ENCODE results near the gene HEXB. TPM values are rescaled to one million over a fixed set of nuclear protein-coding genes. Genes with fewer than 3 reads are reported as not detected.

The HEXB gene
- total and polyA plus RNA-seq, 2 of the 4 experiments (the other 2 are of a cell fraction) = 76.7 to 126 TPM

GRCh38 chr5:74641735-74642542, 43.1 kb upstream of the HEXB start:
- peak overlapping the region; percentile 95 for H3K4me3 ChIP-seq (ENCODE audit: insufficient read depth, low read depth, low read length)
- no peaks in the 10 kb centered on the region for H3K9me3 ChIP-seq (ENCODE audit: control insufficient read depth, insufficient read depth, low read length)
- peak overlapping the region; percentile 81 for H4K91ac ChIP-seq (ENCODE audit: insufficient read depth, low read depth, low read length)
- peak overlapping the region; percentile 91 for H2AFZ ChIP-seq (replicated peaks; ENCODE audit: low read length, poor library complexity)
- DNase-seq (peak; percentile 87), ATAC-seq (ENCODE audit: low read depth) (0 out of 2 replicates have a peak, but pooled peaks have one; percentile 2)
- H4K5ac ChIP-seq (ENCODE audit: low read depth, low read length) = no peak overlapping the region
- peak overlapping the region; percentile 66 for H3K14ac ChIP-seq (replicated peaks; ENCODE audit: low read depth, low read length)
- H3K27me3 ChIP-seq (ENCODE audit: control insufficient read depth, insufficient read depth, low read length) = no peaks in the 10 kb centered on the region
- peak overlapping the region; percentile 55 for H3K27ac ChIP-seq (ENCODE audit: insufficient read depth, low read length)
- peak overlapping the region; percentile 54 for H3K9ac ChIP-seq (ENCODE audit: low read depth, low read length)
- ChIA-PET CTCF (interaction anchor here (0.8 to 2.6 kb wide), 2 partner anchors 351 to 740 kb away, joined by 3 to 12 read pairs; no protein-coding TSS in a partner anchor), POLR2A (ENCODE audit: unreplicated experiment) (interaction anchor here (0.7 kb wide), 1 partner anchor 261 kb away, joined by 3 read pairs; no protein-coding TSS in a partner anchor)
- peak overlapping the region; percentile 86 for H3K56ac ChIP-seq (ENCODE audit: extremely low read depth, insufficient read depth, low read length)
- in situ Hi-C loops (cut with MboI; ENCODE audit: low sequenced_read_pairs) = loop anchor here (10.0 kb wide), 2 partner anchors 607 to 847 kb away; no protein-coding TSS in a partner anchor
- no peaks in the 10 kb centered on the region for H3K36me3 ChIP-seq (ENCODE audit: control insufficient read depth, insufficient read depth, low read length)
- dilution Hi-C loops (cut with HindIII; ENCODE audit: low sequenced_read_pairs, unreplicated experiment) = no loop called here
- H4K8ac ChIP-seq (ENCODE audit: low read depth in 2 of 2, low read length in 2 of 2) = peak overlapping the region; percentile 28 to 65; a peak in 3 of 4 replicates
- peak overlapping the region; percentile 73 for H3K23ac ChIP-seq (ENCODE audit: low read depth, low read length)
- H3K18ac ChIP-seq (ENCODE audit: low read depth, low read length) = 0 out of 2 replicates have a peak overlapping the region, but pooled peaks have one; percentile 65
- H2AK9ac ChIP-seq (replicated peaks; ENCODE audit: low read depth, low read length, poor library complexity) = peak overlapping the region; percentile 80
- H2AK5ac ChIP-seq (ENCODE audit: low read depth, low read length) = peak overlapping the region; percentile 57
- intact Hi-C loops (cut with micrococcal nuclease) = loop anchor here (1.0 to 5.0 kb wide), 7 partner anchors 250 to 740 kb away; no protein-coding TSS in a partner anchor
- H2BK120ac ChIP-seq (ENCODE audit: low read depth, low read length) = peak overlapping the region; percentile 81
- H3K79me1 ChIP-seq (ENCODE audit: low read depth in 1 of 2, low read length in 2 of 2) = peaks cover 0 to 26% of the 10 kb centered on the region in 2 experiments; a peak in 3 of 4 replicates
- no TSS peak for BruUV-seq (replicated peaks)
- peaks cover 14% of the 10 kb centered on the region; the same call in 1 of the 2 replicates for H3K9me1 ChIP-seq (ENCODE audit: insufficient read depth, low read length)
- 3% methylated on average over 15 of the region's 28 CpGs; no CpG with 5 or more reads in 1 of the 2 experiments for WGBS, 2 experiments (ENCODE audit: extremely low coverage in 2 of 2, insufficient read length in 1 of 2)
- H2BK15ac ChIP-seq (ENCODE audit: low read depth, low read length) = peak overlapping the region; percentile 87
- H4K20me1 ChIP-seq (ENCODE audit: insufficient read depth, low read length) = peaks cover 19% of the 10 kb centered on the region
- peak overlapping the region; percentile 93 for H3K4me2 ChIP-seq (ENCODE audit: low read depth, low read length)
- H2BK5ac ChIP-seq (ENCODE audit: low read depth, low read length, poor library complexity, severe bottlenecking) = peak overlapping the region; percentile 12
- peak overlapping the region; percentile 87 for H3K4ac ChIP-seq (ENCODE audit: low read depth, low read length)
- H3K4me1 ChIP-seq (ENCODE audit: control insufficient read depth, insufficient read depth, low read length) = peaks cover 17% of the 10 kb centered on the region
- H2BK20ac ChIP-seq (ENCODE audit: low read depth, low read length) = peak overlapping the region; percentile 60
- no peak for TF ChIP-seq MAZ (IDR thresholded peaks at IDR 0.05; ENCODE audit: borderline replicate concordance, low read depth, low read length)
- TF ChIP-seq RFX5 (IDR thresholded peaks at IDR 0.05; ENCODE audit: low read depth, low read length) = no peak
- no peak for TF ChIP-seq FOS (IDR thresholded peaks at IDR 0.05; ENCODE audit: low read depth, low read length)
- TF ChIP-seq RCOR1 (IDR thresholded peaks at IDR 0.05; ENCODE audit: insufficient replicate concordance, low read length) = no peak
- TF ChIP-seq SMC3 (IDR thresholded peaks at IDR 0.05; ENCODE audit: low read depth, low read length) = peak; percentile 85
- no peak for TF ChIP-seq CEBPB (IDR thresholded peaks at IDR 0.05; ENCODE audit: low read depth, low read length)
- no peak for TF ChIP-seq BHLHE40 (IDR thresholded peaks at IDR 0.05; ENCODE audit: low read depth, low read length)
- no peak for TF ChIP-seq USF2 (IDR thresholded peaks at IDR 0.05; ENCODE audit: low read depth, low read length)
- TF ChIP-seq ELK1 (IDR thresholded peaks at IDR 0.05; ENCODE audit: borderline replicate concordance, low read depth, low read length) = no peak
- TF ChIP-seq RAD21 (IDR thresholded peaks at IDR 0.05; ENCODE audit: low read length) = peak; percentile 87
- no peak for TF ChIP-seq NFE2L2 (IDR thresholded peaks at IDR 0.05; ENCODE audit: low read depth, low read length)
- TF ChIP-seq CHD1 (IDR thresholded peaks at IDR 0.05; ENCODE audit: low read depth, low read length) = no peak
- TF ChIP-seq MAFK (IDR thresholded peaks at IDR 0.05; ENCODE audit: low read depth, low read length) = no peak
- TF ChIP-seq POLR2A (IDR thresholded peaks at IDR 0.05; ENCODE audit: low read depth, low read length) = no peak

All from IMR-90 (cell line).